ENCODE results near the gene PCDHA1. TPM values are rescaled to one million over a fixed set of nuclear protein-coding genes. Genes with fewer than 3 reads are reported as not detected.
"Not testable (repeated sequence)": the region's sequence is repeated elsewhere in the genome, so short reads cannot be mapped to it uniquely, and the experiment has no call there.

Gene PCDHA1
- polyA plus RNA-seq, 1 experiment, result 0.12 TPM

DNA sequence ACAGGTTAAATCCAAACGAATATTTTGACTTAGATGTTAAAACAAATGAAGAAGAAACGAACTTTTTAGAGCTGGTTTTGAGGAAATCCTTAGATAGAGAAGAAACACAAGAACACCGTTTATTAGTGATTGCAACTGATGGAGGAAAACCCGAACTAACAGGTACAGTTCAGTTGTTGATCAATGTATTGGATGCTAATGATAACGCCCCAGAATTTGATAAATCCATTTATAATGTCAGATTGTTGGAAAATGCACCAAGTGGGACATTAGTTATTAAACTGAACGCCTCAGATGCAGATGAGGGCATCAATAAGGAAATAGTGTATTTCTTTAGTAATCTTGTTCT lies 36.3 kb downstream of the PCDHA1 start:
- Histone ChIP-seq H3K36me3 (ENCODE audit: control insufficient read depth, insufficient read depth, low read length) (no peaks in the 10 kb centered on the region), H3K4me3 (ENCODE audit: low read depth, low read length) (no peak overlapping the region), H3K27me3 (ENCODE audit: control insufficient read depth, insufficient read depth, low read length) (no peaks in the 10 kb centered on the region)
- CTCF ChIA-PET, result interaction anchor here (0.6 to 1.3 kb wide), 2 partner anchors 14 to 950 kb away, joined by 3 read pairs; no protein-coding TSS in a partner anchor
- POLR2A ChIA-PET, result no interaction called here
- TF ChIP-seq, protein P1, sequence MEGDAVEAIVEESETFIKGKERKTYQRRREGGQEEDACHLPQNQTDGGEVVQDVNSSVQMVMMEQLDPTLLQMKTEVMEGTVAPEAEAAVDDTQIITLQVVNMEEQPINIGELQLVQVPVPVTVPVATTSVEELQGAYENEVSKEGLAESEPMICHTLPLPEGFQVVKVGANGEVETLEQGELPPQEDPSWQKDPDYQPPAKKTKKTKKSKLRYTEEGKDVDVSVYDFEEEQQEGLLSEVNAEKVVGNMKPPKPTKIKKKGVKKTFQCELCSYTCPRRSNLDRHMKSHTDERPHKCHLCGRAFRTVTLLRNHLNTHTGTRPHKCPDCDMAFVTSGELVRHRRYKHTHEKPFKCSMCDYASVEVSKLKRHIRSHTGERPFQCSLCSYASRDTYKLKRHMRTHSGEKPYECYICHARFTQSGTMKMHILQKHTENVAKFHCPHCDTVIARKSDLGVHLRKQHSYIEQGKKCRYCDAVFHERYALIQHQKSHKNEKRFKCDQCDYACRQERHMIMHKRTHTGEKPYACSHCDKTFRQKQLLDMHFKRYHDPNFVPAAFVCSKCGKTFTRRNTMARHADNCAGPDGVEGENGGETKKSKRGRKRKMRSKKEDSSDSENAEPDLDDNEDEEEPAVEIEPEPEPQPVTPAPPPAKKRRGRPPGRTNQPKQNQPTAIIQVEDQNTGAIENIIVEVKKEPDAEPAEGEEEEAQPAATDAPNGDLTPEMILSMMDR (IDR thresholded peaks at IDR 0.05; ENCODE audit: insufficient read depth, low read depth, low read length), result no peak
- DNase-seq (ENCODE audit: low read depth), result no peak

DNA sequence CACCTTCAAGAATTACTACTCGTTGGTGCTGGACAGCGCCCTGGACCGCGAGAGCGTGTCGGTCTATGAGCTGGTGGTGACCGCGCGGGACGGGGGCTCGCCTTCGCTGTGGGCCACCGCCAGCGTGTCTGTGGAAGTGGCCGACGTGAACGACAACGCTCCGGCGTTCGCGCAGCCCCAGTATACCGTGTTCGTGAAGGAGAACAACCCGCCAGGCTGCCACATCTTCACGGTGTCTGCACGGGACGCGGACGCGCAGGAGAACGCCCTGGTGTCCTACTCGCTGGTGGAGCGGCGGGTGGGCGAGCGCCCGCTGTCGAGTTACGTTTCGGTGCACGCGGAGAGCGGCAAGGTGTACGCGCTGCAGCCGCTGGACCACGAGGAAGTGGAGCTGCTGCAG lies 37.0 kb downstream of the PCDHA1 start:
- CTCF ChIA-PET; DNase-seq (ENCODE audit: low read depth); H3K36me3 ChIP-seq (ENCODE audit: control insufficient read depth, insufficient read depth, low read length); H3K27me3 ChIP-seq (ENCODE audit: control insufficient read depth, insufficient read depth, low read length); POLR2A ChIA-PET; H3K4me3 ChIP-seq (ENCODE audit: low read depth, low read length): not testable (repeated sequence)

DNA sequence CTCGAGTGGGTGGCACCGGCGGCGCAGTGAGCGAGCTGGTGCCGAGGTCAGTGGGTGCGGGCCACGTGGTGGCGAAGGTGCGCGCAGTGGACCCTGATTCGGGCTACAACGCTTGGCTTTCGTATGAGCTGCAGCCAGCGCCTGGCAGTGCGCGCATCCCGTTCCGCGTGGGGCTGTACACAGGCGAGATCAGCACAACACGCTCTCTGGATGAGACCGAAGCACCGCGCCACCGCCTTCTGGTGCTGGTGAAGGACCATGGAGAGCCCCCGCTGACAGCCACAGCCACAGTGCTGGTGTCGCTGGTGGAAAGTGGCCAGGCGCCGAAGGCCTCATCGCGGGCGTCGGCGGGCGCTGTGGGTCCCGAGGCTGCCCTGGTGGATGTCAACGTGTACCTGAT lies 37.5 kb downstream of the PCDHA1 start:
- TF ChIP-seq, protein P1 (IDR thresholded peaks at IDR 0.05; ENCODE audit: insufficient read depth, low read depth, low read length), result no peak
- CTCF ChIA-PET, result no interaction called here
- Histone ChIP-seq H3K36me3 (ENCODE audit: control insufficient read depth, insufficient read depth, low read length) (no peaks in the 10 kb centered on the region), H3K27me3 (ENCODE audit: control insufficient read depth, insufficient read depth, low read length) (no peaks in the 10 kb centered on the region), H3K4me3 (ENCODE audit: low read depth, low read length) (no peak overlapping the region)
- no peak for DNase-seq (ENCODE audit: low read depth)
- POLR2A ChIA-PET, result no interaction called here

DNA sequence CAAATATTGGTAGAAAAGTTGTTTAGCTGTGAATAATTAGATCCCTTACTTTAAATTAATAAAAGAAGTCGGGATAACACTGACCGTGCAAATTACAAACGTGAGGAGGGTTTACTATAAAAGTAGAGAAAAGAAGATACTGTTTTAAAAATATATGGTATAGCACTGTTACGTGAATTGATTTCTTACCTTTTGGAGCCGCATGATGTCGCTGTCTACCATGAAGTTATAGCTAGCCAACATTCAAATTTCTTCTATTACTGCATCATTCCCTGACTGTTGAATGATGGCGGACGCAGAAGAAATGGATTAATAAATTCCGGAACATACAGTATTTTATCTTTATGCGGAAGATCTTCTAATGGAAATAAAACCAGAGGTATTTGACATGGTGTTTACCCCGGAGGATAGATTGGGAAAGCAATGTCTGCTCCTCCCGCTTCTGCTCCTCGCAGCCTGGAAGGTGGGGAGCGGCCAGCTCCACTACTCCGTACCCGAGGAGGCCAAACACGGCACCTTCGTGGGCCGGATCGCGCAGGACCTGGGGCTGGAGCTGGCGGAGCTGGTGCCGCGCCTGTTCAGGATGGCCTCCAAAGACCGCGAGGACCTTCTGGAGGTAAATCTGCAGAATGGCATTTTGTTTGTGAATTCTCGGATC lies 41.9 kb downstream of the PCDHA1 start, which contains the start of gene PCDHA6:
PCDHA6 (plus strand) TSS at position 257 of the 658 bp plus-strand sequence; CDS start at position 389, 132 bp downstream.
- no peak within 1 kb of the TSS for H3K4me3 ChIP-seq (ENCODE audit: low read depth, low read length)
- CTCF ChIA-PET, result interaction anchor here (0.8 kb wide), 1 partner anchor 14 kb away, joined by 3 read pairs; no protein-coding TSS in a partner anchor
- H3K36me3 ChIP-seq (ENCODE audit: control insufficient read depth, insufficient read depth, low read length), result no peaks in the 10 kb centered on the region
- POLR2A ChIA-PET, result no interaction called here
- no peaks in the 10 kb centered on the region for H3K27me3 ChIP-seq (ENCODE audit: control insufficient read depth, insufficient read depth, low read length)
- TF ChIP-seq, protein P1 (IDR thresholded peaks at IDR 0.05; ENCODE audit: insufficient read depth, low read depth, low read length), result no peak
- no peak for DNase-seq (ENCODE audit: low read depth)

DNA sequence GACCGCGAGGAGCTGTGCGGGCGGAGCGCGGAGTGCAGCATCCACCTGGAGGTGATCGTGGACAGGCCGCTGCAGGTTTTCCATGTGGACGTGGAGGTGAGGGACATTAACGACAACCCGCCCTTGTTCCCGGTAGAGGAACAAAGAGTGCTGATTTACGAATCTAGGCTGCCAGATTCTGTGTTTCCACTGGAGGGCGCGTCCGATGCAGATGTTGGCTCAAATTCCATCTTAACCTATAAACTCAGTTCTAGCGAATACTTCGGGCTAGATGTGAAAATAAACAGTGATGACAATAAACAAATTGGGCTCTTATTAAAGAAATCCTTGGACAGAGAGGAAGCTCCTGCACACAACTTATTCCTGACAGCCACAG lies 42.4 kb downstream of the PCDHA1 start:
- no peaks in the 10 kb centered on the region for H3K36me3 ChIP-seq (ENCODE audit: control insufficient read depth, insufficient read depth, low read length)
- no peaks in the 10 kb centered on the region for H3K27me3 ChIP-seq (ENCODE audit: control insufficient read depth, insufficient read depth, low read length)
- CTCF ChIA-PET, result interaction anchor here (0.8 kb wide), 1 partner anchor 15 kb away, joined by 3 read pairs; no protein-coding TSS in a partner anchor
- H3K4me3 ChIP-seq (ENCODE audit: low read depth, low read length), result no peak overlapping the region
- DNase-seq (ENCODE audit: low read depth), result no peak
- POLR2A ChIA-PET, result no interaction called here
- TF ChIP-seq, protein P1 (IDR thresholded peaks at IDR 0.05; ENCODE audit: insufficient read depth, low read depth, low read length), result no peak

DNA sequence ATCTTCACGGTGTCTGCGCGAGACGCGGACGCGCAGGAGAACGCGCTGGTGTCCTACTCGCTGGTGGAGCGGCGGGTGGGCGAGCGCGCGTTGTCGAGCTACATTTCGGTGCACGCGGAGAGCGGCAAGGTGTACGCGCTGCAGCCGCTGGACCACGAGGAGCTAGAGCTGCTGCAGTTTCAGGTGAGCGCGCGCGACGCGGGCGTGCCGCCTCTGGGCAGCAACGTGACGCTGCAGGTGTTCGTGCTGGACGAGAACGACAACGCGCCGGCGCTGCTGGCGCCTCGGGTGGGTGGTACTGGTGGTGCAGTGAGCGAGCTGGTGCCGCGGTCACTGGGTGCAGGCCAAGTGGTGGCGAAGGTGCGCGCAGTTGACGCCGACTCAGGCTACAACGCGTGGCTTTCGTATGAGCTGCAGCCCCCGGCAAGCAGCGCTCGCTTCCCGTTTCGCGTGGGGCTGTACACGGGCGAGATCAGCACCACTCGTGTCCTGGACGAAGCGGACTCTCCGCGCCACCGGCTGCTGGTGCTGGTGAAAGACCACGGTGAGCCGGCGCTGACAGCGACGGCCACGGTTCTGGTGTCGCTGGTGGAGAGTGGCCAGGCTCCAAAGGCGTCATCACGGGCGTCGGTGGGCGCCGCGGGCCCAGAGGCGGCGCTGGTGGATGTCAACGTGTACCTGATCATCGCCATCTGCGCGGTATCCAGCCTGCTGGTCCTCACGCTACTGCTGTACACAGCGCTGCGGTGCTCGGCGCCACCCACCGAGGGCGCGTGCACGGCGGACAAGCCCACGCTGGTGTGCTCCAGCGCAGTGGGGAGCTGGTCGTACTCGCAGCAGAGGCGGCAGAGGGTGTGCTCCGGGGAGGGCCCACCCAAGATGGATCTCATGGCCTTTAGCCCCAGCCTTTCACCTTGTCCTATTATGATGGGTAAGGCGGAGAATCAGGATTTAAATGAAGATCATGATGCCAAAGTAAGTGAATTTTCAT lies 43.9 kb downstream of the PCDHA1 start:
- DNase-seq (ENCODE audit: low read depth); H3K27me3 ChIP-seq (ENCODE audit: control insufficient read depth, insufficient read depth, low read length); H3K36me3 ChIP-seq (ENCODE audit: control insufficient read depth, insufficient read depth, low read length); POLR2A ChIA-PET; H3K4me3 ChIP-seq (ENCODE audit: low read depth, low read length); CTCF ChIA-PET: not testable (repeated sequence)

All from BJ (cell line).